H9 (cell line): Measurements from ENCODE around the gene NR2F1-AS1. TPM values are rescaled to one million over a fixed set of nuclear protein-coding genes. Genes with fewer than 3 reads are reported as not detected.

Experiments used
- DNase-seq: peaks from one replicate; pipeline ENCODE4 v3.0.0-alpha.2; 2017
- H2AFZ ChIP-seq: one replicate; pipeline ENCODE4 v1.6.1; 2013; ENCODE audit warnings: mild to moderate bottlenecking, low read length, control low read depth, moderate library complexity
- H2AK5ac ChIP-seq: 2 replicates; pipeline ENCODE4 v1.6.1; 2013; ENCODE audit warnings: low read length, control low read depth, mixed read lengths; ENCODE audit not compliant: insufficient read length
- H2BK120ac ChIP-seq: one replicate; pipeline ENCODE4 v1.6.1; 2013; ENCODE audit warnings: low read depth, mild to moderate bottlenecking, low read length, control low read depth, inconsistent platforms; ENCODE audit not compliant: poor library complexity, severe bottlenecking
- H2BK12ac ChIP-seq: 2 replicates; pipeline ENCODE4 v1.6.1; 2013; ENCODE audit warnings: low read length, control low read depth, mixed read lengths, low read depth; ENCODE audit not compliant: insufficient read length
- H2BK15ac ChIP-seq: 2 replicates; pipeline ENCODE4 v1.6.1; 2013; ENCODE audit warnings: low read depth, low read length, control low read depth
- H2BK20ac ChIP-seq: one replicate; pipeline ENCODE4 v1.6.1; 2013; ENCODE audit warnings: low read depth, mild to moderate bottlenecking, low read length, control low read depth, inconsistent platforms; ENCODE audit not compliant: poor library complexity, severe bottlenecking
- H2BK5ac ChIP-seq: 2 replicates; pipeline ENCODE4 v1.6.1; 2013; ENCODE audit warnings: low read length, control low read depth, mixed read lengths; ENCODE audit not compliant: insufficient read length
- H3K14ac ChIP-seq: 2 replicates; pipeline ENCODE4 v1.6.1; 2013; ENCODE audit warnings: low read length, control low read depth; ENCODE audit not compliant: insufficient read depth
- H3K18ac ChIP-seq: 2 replicates; pipeline ENCODE4 v1.6.1; 2013; ENCODE audit warnings: low read depth, mild to moderate bottlenecking, mixed read lengths, low read length, control low read depth; ENCODE audit not compliant: insufficient read length
- H3K23ac ChIP-seq: 2 replicates; pipeline ENCODE4 v1.6.1; 2013; ENCODE audit warnings: low read length, control low read depth, mixed read lengths, low read depth; ENCODE audit not compliant: insufficient read length
- H3K23me2 ChIP-seq: 2 replicates; pipeline ENCODE4 v1.6.1; 2013; ENCODE audit warnings: low read depth, mild to moderate bottlenecking, mixed read lengths, low read length, control low read depth; ENCODE audit not compliant: insufficient read length, poor library complexity, severe bottlenecking
- H3K27ac ChIP-seq: 2 replicates; pipeline ENCODE4 v1.5.1; 2013; ENCODE audit warnings: low read length, control low read depth, mixed read lengths, low read depth; ENCODE audit not compliant: insufficient read length
- H3K27me3 ChIP-seq: 2 replicates; pipeline ENCODE4 v1.6.1; 2013; ENCODE audit warnings: low read length, control low read depth, inconsistent platforms; ENCODE audit not compliant: insufficient read depth
- H3K4ac ChIP-seq: 2 replicates; pipeline ENCODE4 v1.6.1; 2013; ENCODE audit warnings: low read depth, mild to moderate bottlenecking, control low read depth, inconsistent platforms, low read length, moderate library complexity
- H3K4me1 ChIP-seq: 2 replicates; pipeline ENCODE4 v1.6.1; 2013; ENCODE audit warnings: low read length, control low read depth, inconsistent platforms; ENCODE audit not compliant: insufficient read depth
- H3K4me2 ChIP-seq: 2 replicates; pipeline ENCODE4 v1.6.1; 2013; ENCODE audit warnings: low read length, control low read depth, mixed read lengths; ENCODE audit not compliant: insufficient read length, insufficient read depth
- H3K56ac ChIP-seq: 2 replicates; pipeline ENCODE4 v1.6.1; 2013; ENCODE audit warnings: low read depth, mild to moderate bottlenecking, mixed read lengths, low read length, control low read depth; ENCODE audit not compliant: insufficient read length
- H3K79me1 ChIP-seq: 2 replicates; pipeline ENCODE4 v1.6.1; 2013; ENCODE audit warnings: low read depth, mild to moderate bottlenecking, moderate library complexity, low read length, control low read depth, inconsistent platforms; ENCODE audit not compliant: insufficient read depth, poor library complexity, severe bottlenecking
- H3K79me2 ChIP-seq: 2 replicates; pipeline ENCODE4 v1.6.1; 2013; ENCODE audit warnings: low read length, control low read depth, inconsistent platforms; ENCODE audit not compliant: insufficient read depth
- H3K9ac ChIP-seq: 2 replicates; pipeline ENCODE4 v1.6.1; 2013; ENCODE audit warnings: low read length, control low read depth, mixed read lengths; ENCODE audit not compliant: insufficient read length; ENCODE audit errors: extremely low read depth
- H3K9me3 ChIP-seq: one replicate; pipeline ENCODE4 v1.6.1; 2013; ENCODE audit warnings: low read depth, low read length, inconsistent platforms; ENCODE audit not compliant: control insufficient read depth
- H3T11ph ChIP-seq: one replicate; pipeline ENCODE4 v1.6.1; 2013; ENCODE audit warnings: mild to moderate bottlenecking, low read length, control low read depth, inconsistent platforms
- H4K20me1 ChIP-seq: one replicate; pipeline ENCODE4 v1.6.1; 2013; ENCODE audit not compliant: control insufficient read depth, insufficient read length, insufficient read depth
- H4K5ac ChIP-seq: 2 replicates; pipeline ENCODE4 v1.6.1; 2013; ENCODE audit warnings: low read depth, mild to moderate bottlenecking, mixed read lengths, low read length, control low read depth; ENCODE audit not compliant: insufficient read length
- H4K8ac ChIP-seq: replicated peaks from 2 replicates; pipeline ENCODE4 v1.6.1; 2013; ENCODE audit warnings: low read length, control low read depth, mixed read lengths, low read depth; ENCODE audit not compliant: insufficient read length
- H4K91ac ChIP-seq: 2 replicates; pipeline ENCODE4 v1.6.1; 2013; ENCODE audit warnings: low read depth, mild to moderate bottlenecking, moderate library complexity, mixed read lengths, low read length, control low read depth; ENCODE audit not compliant: insufficient read length
- H3K27ac Mint-ChIP-seq, 3 experiments: 2 replicates in 2 of 3; 3 replicates in 1 of 3; pipeline ENCODE4 v1.8.0; 2020 to 2021; ENCODE audit warnings: mixed read lengths in 3 of 3, mild to moderate bottlenecking in 1 of 3, moderate library complexity in 1 of 3
- H3K27me3 Mint-ChIP-seq: 2 replicates; pipeline ENCODE4 v1.8.0; 2021; ENCODE audit warnings: low read depth, mild to moderate bottlenecking, moderate library complexity, mixed read lengths
- H3K36me3 Mint-ChIP-seq, 3 experiments: 2 replicates in 2 of 3; 3 replicates in 1 of 3; pipeline ENCODE4 v1.8.0; 2020 to 2021; ENCODE audit warnings: low read depth in 3 of 3, mixed read lengths in 3 of 3; ENCODE audit not compliant: insufficient read depth in 1 of 3
- H3K4me1 Mint-ChIP-seq, 2 experiments: 2 replicates each; pipeline ENCODE4 v1.8.0; 2020; ENCODE audit warnings: mixed read lengths in 2 of 2
- H3K4me3 Mint-ChIP-seq, 2 experiments: 2 replicates in 1 of 2; 3 replicates in 1 of 2; pipeline ENCODE4 v1.8.0; 2020 to 2021; ENCODE audit warnings: mild to moderate bottlenecking in 2 of 2, mixed read lengths in 2 of 2, moderate library complexity in 1 of 2
- H3K9me3 Mint-ChIP-seq, 2 experiments: 2 replicates in 1 of 2; 3 replicates in 1 of 2; pipeline ENCODE4 v1.8.0; 2020; ENCODE audit warnings: mild to moderate bottlenecking in 2 of 2, mixed read lengths in 2 of 2, moderate library complexity in 1 of 2
- total RNA-seq: library from RNA; stranded (reverse); gene quantifications from 2 replicates; pipeline ENCODE4 v1.2.1, GENCODE V29; 2021
- TF ChIP-seq, protein P1 (sequence below): fragments of 200-600 bp; sonication (generic); conservative IDR thresholded peaks from 3 replicates; pipeline ENCODE4 v1.8.0; 2021; ENCODE audit warnings: antibody characterized with exemption, mild to moderate bottlenecking

Gene NR2F1-AS1
- total RNA-seq, 1 experiment from 2014 or later, result 1.9 TPM

DNA sequence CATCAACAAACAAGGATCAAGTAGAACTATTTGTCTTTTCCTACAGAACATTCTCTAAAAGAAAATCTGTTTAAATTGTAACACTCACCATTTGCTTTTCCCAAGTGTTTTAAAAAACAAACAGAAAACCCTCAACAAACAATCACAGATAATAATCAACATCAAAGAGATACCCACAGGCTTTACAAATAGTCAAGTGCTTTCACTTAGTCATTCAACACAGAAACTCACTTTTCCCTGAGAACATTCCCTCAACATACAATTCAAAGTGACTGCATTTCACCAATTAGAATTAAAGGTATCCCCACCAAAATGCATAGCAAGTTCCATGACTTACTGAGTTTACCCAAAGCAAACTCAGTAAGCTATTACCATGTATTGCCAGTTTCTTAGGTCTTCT is 144.9 kb downstream of the NR2F1-AS1 start:
- Histone ChIP-seq H2BK12ac (no peak overlapping the region), H3K79me2 (no peaks in the 10 kb centered on the region), H3K27ac (no peak overlapping the region), H4K91ac (no peak overlapping the region), H2BK15ac (no peak overlapping the region), H4K8ac (no peak overlapping the region), H3K56ac (no peak overlapping the region), H2AK5ac (no peak overlapping the region), H4K5ac (no peak overlapping the region), H3T11ph (no peak overlapping the region), H2BK120ac (no peak overlapping the region), H2AFZ (no peak overlapping the region), H3K23me2 (no peaks in the 10 kb centered on the region), H3K14ac (no peak overlapping the region), H4K20me1 (no peaks in the 10 kb centered on the region), H2BK20ac (no peak overlapping the region), H3K23ac (no peak overlapping the region), H3K4me1 (no peaks in the 10 kb centered on the region), H3K18ac (no peak overlapping the region), H3K4ac (no peak overlapping the region), H3K79me1 (no peaks in the 10 kb centered on the region), H3K27me3 (no peaks in the 10 kb centered on the region), H3K9ac (no peak overlapping the region), H3K4me2 (no peak overlapping the region), H2BK5ac (no peak overlapping the region), H3K9me3 (no peaks in the 10 kb centered on the region)
- TF ChIP-seq, protein P1, sequence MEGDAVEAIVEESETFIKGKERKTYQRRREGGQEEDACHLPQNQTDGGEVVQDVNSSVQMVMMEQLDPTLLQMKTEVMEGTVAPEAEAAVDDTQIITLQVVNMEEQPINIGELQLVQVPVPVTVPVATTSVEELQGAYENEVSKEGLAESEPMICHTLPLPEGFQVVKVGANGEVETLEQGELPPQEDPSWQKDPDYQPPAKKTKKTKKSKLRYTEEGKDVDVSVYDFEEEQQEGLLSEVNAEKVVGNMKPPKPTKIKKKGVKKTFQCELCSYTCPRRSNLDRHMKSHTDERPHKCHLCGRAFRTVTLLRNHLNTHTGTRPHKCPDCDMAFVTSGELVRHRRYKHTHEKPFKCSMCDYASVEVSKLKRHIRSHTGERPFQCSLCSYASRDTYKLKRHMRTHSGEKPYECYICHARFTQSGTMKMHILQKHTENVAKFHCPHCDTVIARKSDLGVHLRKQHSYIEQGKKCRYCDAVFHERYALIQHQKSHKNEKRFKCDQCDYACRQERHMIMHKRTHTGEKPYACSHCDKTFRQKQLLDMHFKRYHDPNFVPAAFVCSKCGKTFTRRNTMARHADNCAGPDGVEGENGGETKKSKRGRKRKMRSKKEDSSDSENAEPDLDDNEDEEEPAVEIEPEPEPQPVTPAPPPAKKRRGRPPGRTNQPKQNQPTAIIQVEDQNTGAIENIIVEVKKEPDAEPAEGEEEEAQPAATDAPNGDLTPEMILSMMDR, result no peak
- peaks cover 1 to 3% of the 10 kb centered on the region in 2 experiments; a peak in 2 of 5 replicates for H3K9me3 Mint-ChIP-seq
- DNase-seq, result no peak
- no peak overlapping the region for H3K27ac Mint-ChIP-seq
- H3K27me3 Mint-ChIP-seq, result no peaks in the 10 kb centered on the region
- H3K4me1 Mint-ChIP-seq, result no peaks in the 10 kb centered on the region
- H3K36me3 Mint-ChIP-seq, result peaks cover 0 to 7% (median under 1%) of the 10 kb centered on the region in 3 experiments; a peak in 3 of 7 replicates
- no peak overlapping the region for H3K4me3 Mint-ChIP-seq
